Measurements from ENCODE around the gene TGM5. TPM values are rescaled to one million over a fixed set of nuclear protein-coding genes. Genes with fewer than 3 reads are reported as not detected.
A peak's percentile ranks its signal among the peaks of the same experiment; 100 is the strongest.

Gene TGM5
- total RNA-seq, 1 donor from 2014 or later, result not detected

DNA sequence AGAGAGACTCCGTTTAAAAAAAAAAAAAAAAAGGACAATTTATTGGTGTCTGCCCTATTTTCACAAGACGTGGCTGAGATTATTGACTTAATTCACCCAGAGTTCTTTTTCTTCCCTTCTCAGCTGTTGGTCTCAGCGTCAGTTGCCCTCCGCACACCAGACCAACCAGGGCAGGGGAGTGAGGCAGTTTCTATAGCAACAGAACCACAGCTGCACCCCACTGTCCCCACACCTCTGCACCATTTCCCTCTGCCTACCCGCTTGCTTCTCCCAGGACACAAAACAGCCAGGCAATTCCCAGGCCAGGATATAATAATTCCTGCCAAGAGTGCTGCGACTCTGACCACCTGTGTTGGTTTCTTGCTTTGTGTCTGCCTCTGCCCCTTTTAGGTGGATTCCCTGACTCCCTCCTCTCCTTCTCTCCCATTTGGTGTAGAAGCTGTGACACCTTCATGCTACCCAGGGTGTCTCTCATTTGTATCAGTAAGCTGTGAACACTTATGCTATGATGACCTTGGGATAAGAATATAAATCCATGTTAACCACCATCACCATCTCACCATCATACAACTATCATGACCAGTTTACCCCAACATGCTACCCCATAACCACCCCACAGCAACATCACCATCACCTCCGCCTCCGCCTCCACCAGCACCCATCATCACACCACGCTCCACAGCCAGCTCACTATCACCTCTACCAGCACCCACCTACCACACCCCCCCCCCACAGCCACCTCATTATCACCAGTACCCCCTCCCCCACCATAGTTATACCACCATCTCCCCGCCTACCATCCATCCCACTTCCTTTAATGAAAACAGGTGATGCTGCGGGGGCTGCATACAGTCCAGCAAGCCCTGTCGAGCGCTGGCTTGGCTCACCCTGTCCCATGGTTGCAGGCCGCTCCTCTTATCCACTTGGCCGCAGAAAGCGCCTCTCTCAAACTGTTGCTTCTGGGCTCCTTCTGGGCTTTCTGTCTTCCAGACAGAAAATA is 46.5 kb downstream of the TGM5 start:
- DNase-seq (ENCODE audit: low spot score), result no peak
- ATAC-seq, result no peak

DNA sequence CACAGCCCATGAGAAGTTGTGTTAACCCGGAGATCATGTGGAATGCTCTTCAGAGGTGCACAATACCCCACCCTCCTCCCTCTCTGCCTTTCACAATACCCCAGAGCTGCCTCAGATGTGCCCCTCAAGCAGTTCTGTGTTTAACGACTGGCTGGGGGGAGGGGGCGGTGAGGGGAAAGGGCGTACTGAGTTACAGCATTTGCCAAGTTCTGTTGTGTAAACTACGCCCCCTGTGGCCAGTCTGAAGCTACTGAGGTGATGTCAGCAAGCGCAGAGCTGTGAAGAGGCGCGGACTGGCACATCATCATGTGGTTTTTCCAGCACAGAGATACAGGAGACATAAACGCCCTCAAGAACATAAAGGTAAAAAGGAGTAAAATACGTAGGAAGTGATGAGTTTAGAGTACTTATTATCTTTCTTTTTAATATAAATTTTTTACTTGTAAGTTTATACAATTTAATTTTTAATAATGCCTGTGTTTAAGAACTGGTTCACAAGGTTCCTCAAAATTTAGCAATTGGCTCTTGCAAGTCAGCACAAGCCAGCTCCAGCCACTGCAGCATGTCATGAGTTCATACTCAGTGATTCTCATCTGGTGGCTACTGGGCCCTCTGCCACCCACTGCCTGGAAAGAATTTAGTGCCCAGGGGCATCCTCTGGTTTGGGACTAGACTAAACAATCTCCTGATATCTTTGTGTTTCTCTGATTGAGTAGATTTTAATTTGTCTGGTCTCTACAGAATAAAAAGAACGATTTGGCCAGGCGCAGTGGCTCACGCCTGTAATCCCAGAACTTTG is 47.6 kb downstream of the TGM5 start:
- DNase-seq (ENCODE audit: low spot score), result no peak
- ATAC-seq, result no peak

DNA sequence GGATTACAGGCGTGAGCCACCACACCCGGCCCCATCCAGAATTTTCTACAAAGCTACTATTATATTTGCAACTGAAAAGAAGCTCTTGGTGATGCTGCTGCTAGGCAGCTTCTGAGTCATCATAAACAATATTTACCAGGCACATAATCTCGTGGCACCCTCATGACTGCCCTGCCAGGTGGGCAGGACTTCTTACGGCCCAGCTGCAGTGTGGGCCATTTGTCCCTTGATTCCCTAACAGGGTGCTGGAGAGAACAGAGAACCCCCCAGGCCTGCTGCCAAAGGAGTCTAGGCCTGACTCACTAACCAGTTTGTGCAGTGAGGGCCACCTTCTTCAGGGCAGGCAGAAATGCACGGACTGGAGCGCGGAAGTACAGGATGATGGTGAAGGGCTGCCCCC is 50.8 kb downstream of the TGM5 start:
- DNase-seq (ENCODE audit: low spot score) (no peak), ATAC-seq (no peak)

DNA sequence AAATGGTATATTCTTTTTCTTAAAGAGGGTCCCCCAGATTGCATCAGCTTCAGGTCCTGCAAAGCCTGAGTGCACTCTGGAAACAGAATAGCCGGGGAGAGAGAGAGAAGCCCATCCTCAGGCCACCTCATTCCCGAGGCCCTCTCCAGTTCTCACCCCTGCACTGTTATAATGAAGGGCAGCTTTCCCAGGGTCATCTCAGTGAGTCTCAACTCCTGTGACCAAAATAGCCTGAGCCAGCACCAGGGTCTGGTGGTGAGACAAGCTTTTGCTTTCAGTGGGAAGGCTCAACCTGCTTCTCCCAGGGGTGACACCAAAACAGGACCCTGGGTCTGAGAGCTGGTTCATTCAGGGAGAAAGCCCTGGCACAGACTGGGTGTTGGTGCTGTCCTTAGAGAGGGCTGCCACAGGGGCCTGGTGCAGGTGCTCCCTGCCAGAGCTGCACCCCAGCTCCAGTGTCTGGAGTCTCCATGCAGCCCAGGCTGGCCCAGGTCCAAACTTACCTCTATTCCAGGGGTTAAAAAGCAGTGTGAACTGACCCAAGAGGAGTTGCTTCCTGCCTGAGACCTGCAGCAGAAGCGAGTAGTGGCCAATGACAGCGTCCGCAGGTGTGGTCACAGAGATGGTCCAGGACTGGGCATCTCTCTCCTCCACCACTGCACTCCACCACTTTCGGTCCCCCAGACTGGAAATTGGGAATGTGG is 52.0 kb downstream of the TGM5 start:
- ATAC-seq (no peak), DNase-seq (ENCODE audit: low spot score) (no peak)

DNA sequence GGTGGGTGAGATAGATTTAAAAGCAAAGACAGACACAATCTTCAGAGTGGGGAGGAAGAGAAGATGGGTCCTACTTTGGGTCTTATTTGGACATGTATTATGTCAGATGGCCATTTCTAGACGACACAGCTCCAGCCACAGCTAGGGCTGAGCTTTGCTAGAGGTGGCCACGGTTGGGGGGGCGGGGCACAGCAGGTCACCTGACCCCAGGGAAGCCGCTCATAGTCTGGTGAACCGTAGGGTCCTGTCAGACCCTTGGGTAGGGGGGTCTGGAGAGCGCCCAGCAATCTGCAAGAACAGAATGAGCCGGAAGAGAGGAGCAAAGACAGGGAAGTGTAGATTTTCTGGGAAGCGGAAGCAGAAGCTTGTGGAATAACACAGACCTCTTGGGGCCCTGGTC is 52.6 kb downstream of the TGM5 start:
- DNase-seq (ENCODE audit: low spot score) (no peak), ATAC-seq (no peak)

DNA sequence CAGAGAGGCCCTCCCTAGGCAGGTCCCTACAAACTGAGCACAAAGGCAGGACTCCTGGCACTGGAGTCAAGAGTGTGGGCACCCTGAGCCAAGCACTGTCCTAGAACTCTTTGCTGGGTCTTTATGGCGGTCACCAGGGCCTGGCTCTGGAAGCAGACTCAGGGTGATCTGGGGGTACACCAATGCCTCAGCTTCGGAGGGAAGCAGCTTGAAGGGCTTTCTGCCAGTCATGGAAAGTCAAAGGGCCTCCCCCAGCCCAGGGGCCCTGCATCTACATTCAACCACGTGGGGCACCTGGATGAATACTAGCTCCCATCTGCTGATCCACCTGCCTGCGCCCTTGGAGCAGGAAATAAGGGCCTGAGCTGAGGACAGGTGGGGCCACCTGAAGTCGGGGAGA is 53.3 kb downstream of the TGM5 start:
- ATAC-seq, result no peak
- no peak for DNase-seq (ENCODE audit: low spot score)

DNA sequence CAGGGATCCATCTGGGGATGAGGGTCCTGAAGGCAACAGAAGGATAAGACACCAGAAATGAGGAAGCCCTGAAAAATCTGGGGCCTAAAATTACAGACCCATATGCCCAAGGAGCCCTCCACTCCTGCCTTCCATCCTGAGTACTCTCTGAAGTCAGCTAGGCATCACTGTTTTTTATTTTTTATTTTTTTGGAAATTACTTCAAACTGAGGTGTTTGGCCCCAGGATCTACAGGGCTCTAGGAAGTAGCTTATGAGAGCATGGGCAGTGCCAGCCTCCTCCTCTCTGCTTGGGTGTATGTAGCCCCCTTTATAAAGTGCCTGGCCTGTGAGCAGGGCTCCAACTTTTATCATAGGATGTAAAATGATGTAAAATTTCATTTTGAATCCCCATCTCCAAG is 53.8 kb downstream of the TGM5 start:
- no peak for ATAC-seq
- no peak for DNase-seq (ENCODE audit: low spot score)

DNA sequence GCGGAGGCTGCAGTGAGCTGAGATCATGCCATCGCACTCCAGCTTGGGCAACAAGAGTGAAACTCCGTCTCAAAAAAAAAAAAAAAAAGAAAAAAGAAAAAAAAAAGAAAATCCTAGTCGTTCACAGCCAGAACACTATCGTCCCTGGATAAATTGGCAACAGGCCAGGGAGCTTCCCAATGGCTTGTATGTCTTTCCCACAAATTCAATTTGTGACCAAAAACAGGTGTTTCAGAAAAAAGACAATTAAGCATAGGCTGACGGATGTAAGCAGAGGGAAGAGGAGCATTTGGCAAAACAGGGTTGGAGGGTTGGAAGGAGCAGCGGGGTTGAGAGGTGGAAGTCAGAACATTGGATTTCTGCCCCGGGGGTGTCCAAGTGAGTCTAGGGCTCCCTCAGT is 54.4 kb downstream of the TGM5 start:
- ATAC-seq (no peak), DNase-seq (ENCODE audit: low spot score) (no peak)

DNA sequence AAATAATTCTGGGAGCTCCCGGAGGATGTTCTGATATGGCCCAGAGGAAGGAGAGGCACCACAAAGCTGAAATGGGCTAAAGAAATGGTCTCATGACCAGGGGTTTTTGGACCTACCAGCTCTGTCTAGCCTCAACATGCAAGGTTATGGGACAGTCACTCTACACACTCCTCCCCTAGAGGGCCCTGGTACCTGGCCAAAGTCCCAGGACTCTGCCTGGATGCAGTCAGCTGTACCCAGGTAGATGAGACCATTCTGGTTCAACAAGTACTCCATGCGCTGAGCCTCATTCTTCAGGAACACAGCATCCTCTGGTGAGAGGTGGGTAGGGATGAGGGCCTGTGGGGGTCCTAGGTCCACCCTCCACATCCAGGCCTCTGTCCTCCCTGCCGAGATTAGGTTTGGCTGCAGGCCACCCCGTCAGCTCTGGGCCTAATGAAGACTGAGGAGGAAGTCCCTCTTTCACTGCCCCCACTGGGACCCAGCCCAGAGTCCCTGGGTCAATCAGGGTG is 55.4 kb downstream of the TGM5 start:
- DNase-seq (ENCODE audit: low spot score) (no peak), ATAC-seq (no peak)

DNA sequence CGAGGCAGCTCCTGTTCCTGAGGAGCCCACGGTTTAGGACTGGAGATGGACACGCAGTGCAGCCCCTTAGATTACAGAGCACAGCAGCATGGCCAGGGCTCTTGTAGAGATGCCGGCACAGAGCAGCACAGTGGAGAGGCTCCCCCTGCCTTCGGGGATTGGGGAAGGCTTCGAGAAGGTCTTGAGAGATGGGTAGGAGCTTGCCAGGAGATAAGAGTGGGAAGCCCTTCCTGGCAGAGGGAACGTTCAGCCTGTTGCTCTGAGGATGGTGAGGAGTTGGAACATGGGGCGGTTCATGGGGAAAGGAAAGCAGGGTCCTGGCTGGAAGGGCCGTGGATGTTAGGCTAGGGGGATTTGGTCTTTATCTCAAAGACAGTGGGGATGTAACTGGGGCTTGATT is 55.9 kb downstream of the TGM5 start:
- DNase-seq (ENCODE audit: low spot score), result no peak
- ATAC-seq, result no peak

DNA sequence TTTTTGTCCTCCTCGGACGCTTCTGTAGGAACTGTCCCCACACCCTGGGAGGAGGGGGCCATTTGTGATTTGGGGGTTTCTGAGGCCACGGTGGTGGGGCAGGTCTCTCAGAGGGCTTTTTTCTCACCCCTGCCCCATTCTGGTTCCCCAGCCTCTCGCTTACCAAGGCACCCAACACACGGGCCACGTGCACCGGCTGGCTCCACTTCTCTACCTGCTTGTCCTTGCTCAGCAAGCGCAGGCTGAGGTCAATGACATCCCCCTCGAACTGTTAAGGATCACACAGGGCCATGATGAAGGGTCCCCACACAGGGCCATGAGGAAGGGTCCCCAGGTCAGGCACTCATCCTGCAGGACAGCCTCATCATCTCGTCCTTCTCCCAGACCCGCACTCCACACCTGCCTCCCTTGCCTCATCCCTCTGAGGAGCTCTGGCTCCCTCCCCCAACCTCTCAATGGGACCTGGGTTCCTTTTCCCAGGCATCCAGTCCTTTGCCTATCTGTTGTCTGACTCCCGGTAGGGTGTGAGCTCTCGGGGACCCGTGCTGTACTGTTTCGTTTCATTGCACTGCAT is 56.5 kb downstream of the TGM5 start:
- no peak for DNase-seq (ENCODE audit: low spot score)

DNA sequence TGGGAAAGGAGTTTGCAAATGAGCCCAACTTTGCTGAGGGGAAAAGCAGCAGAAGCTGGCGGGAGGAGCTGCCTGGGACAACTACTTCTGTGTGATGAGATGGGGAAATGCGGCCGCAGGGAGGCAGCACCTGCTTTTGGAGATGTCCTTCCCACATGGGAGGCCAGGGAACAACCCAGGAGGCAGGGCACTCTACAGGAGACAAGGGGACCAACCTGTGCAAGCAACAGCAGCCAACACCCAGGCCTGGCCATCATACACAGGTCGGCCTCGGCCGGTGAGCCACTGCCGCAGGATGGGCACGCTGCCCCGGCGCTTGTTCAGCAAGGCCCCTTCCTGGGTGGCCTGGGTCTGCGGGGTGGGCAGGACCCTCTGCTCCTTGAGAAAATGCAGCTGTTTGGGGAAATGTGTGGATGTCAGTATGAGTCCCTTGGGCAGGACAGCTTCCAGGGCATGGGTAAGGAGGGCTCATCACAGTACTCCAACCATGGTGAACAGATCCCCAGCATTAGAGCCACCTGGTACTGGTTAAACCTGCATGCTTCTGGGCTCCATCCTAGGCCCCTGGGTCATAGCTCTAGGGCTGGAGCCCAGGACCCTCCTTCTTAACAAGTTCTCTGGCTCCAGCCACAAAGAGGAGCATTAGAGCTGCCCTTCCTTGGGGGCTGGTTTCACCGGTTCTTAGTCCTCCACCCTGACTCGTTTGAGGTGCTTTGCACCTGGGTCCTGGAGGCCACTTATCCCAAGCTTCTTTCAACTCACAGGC is 57.5 kb downstream of the TGM5 start:
- ATAC-seq (peak; percentile 70), DNase-seq (ENCODE audit: low spot score) (no peak)

More for the DNA sequence above, 56.5 kb downstream of the TGM5 start:
- ATAC-seq, result no peak

DNA sequence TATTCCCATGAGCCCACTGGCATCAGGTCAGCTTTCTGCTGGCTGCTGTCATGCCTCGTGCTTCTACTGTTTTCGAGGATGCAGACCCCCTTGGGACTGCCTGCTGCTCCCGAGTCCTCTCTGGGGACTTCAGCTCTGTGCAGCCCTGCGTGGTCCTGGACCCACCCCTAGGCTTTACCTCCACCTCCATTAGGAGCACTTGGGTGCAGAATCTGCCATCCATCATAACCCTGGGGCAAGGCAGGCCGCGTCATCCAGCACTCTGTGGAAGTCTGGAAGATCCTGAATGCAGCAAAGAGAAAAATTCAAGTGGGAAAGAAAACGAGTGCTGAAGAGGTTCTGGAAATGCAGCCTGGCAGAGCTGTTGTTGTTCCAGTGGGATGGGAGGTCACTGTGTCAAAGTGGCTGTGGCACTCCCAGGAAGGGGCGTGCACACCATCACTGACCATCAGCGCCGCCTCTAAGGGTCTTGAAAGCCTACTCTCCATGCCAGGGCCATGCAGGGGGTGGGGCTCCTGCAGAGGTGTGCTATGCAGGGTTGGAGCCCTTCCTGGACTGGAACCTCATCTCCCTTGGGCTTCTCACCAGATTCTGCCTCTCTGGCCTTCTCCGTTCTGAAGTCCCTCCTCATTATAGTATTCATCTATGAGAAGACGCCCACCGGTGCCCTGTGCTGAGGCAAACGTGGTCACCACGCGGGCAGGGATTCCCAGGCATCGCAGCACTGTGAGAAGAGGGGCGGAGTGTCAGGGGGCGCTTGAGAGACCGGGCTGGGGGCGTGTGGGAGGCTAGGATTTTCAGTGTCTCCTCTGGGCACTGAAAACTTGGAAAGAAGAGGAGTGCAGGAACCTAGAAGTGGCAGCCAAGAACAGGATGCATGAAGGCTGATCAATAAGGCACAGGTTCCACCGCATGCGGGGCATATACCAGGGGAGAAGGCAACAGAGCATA is 58.4 kb downstream of the TGM5 start:
- ATAC-seq (no peak), DNase-seq (ENCODE audit: low spot score) (no peak)

DNA sequence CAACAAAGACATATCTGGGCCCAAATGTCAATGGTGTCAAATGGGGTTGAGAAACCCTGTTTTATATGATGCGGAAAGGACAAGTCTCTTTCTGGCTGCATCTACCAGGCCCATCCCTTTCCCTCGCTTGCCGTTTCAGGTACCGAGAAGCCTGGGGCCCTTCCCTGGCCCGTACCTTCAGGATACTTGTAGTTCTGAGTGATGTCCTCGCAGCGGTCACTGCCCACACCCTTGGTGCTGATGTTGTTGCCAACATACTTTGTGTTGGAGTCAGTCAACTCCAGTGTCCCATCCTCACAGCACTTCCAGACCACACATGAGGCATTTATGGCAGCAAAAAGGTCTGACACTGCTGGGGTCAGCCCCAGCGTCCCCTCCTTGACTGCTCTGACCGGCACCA is 59.7 kb downstream of the TGM5 start:
- no peak for ATAC-seq

DNA sequence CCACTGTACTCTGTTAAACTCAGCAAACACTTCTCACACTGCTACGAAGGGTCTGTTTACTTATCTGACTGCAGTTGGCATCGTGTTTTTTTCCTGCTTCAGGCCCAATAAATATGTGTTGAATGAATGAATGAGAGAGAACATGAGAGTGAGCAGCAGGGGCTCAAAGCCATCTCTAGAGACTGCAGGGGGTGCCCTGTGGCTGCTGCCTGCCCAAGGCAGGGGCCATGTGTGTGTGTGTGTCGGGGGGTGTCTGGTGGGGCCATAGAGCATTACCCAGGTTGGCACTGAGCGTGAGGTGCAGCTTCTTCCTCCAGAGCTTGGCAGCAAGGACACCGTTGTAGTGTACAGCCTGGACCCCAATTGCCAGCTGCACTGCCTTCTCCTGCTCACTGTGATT is 60.7 kb downstream of the TGM5 start:
- ATAC-seq (no peak), DNase-seq (ENCODE audit: low spot score) (no peak)

More for the DNA sequence above, 59.7 kb downstream of the TGM5 start:
- no peak for DNase-seq (ENCODE audit: low spot score)

DNA sequence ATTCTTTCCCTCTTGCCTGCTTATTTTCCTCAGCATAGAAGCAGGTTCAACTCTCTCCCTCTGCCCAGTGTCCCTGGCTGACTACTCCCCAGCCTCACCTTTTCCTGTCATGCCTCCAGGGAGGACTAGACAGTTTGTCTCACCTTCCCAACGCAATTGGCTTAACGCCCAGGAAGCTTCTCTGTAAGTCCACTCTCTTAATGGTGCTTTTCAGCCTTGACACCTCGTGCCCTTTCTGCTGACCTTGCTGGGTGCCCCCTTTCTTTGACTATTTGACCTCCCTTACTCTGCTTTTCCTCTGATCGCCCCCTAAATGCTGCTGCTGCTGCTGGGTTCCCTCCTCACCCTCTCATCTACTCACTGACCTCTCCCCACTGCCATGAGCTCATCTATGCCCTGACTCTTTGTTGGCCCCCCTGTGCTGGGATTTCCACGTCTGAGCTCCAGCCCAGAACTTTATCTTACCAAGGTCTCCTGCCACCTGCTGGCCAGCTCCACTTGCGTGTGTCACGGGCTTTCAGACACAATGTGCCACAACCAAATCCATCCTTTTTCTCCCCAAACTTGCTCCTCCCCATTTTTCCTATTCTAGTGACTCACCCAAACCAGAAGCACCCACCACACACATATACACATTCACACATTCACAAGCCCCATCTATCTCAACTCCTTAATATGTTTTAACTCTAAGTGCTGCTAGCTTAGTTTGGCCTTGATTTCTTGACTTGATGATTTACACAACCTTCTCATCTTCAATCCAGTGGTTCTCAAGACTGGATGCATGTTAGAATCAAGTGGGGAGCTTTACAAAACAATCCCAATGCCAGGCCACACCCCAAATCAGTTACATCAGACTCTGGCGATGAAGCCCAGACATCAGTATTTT is 62.5 kb downstream of the TGM5 start:
- no peak for DNase-seq (ENCODE audit: low spot score)

DNA sequence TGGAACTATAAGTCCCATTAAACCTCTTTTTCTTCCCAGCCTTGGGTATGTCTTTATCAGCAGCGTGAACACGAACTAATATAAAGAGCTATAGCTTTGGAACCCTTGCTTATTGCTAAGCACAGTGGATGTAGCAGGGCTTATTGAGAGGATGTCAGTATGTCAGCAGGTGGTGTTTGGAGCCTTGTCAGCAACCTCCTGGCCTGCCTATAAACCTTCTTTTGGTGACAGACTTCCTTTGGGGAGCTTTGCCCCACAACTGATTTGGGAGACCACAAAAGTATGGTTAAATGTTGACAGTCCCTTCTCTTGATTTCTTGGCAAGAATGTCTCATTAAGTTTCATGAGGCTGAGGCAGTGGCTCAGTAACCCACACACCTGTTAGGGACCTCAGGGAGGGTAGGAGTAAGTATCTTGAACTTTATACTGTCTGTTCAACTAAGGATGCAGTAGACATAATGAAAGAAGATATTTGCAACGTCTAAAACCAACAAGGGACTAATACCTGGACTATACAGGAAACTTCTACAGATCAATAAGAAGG is 66.7 kb downstream of the TGM5 start:
- ATAC-seq (no peak), DNase-seq (ENCODE audit: low spot score) (no peak)

More for the DNA sequence above, 62.5 kb downstream of the TGM5 start:
- ATAC-seq, result peak; percentile 83

Data from left lobe of liver (tissue), 2 donors.